PC-9 (cell line): ENCODE data around the gene WDR27.

Source experiments
- EZH2 ChIP-seq: fragments of 200-600 bp; sonication (generic); IDR thresholded peaks from 2 replicates; pipeline ENCODE4 v1.8.0; 2017; ENCODE audit warnings: antibody characterized with exemption, low read depth
- TF ChIP-seq, protein P1 (sequence below): fragments of 200-600 bp; sonication (generic); conservative IDR thresholded peaks from 2 replicates; pipeline ENCODE4 v1.6.1; 2017; ENCODE audit warnings: mixed run types, antibody characterized with exemption, mild to moderate bottlenecking, moderate library complexity

DNA sequence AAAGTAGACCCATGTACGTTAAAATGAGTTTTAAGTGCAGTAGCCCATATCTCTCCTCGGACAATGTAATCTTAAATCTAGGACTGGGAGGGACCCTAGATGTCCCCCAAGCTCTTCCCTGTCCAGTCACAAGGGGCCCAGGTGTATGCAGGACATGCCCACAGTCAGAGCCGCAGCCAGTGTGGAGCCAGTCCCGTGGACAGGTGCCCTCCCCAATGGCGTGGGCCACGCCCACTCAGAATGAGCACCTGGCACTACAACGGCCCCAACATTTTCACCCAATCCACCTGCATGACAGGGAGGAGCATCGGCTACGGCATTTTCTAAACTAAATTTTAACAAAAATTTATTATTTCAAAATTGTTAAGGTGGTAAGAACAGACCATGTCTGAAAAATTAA, 53.2 kb downstream of the WDR27 start:
- TF ChIP-seq, protein P1, sequence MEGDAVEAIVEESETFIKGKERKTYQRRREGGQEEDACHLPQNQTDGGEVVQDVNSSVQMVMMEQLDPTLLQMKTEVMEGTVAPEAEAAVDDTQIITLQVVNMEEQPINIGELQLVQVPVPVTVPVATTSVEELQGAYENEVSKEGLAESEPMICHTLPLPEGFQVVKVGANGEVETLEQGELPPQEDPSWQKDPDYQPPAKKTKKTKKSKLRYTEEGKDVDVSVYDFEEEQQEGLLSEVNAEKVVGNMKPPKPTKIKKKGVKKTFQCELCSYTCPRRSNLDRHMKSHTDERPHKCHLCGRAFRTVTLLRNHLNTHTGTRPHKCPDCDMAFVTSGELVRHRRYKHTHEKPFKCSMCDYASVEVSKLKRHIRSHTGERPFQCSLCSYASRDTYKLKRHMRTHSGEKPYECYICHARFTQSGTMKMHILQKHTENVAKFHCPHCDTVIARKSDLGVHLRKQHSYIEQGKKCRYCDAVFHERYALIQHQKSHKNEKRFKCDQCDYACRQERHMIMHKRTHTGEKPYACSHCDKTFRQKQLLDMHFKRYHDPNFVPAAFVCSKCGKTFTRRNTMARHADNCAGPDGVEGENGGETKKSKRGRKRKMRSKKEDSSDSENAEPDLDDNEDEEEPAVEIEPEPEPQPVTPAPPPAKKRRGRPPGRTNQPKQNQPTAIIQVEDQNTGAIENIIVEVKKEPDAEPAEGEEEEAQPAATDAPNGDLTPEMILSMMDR, result no peak
- no peak for TF ChIP-seq EZH2
